Stimulated activated CD4-positive, alpha-beta T cell treated with anti-CD3 and anti-CD28 coated beads, TNF-alpha, amount 100 ng/mL, for 1 hour (primary cell): ENCODE data around the gene CYFIP2.
A peak's percentile ranks its signal among the peaks of the same experiment; 100 is the strongest.
"Not testable (repeated sequence)": the region's sequence is repeated elsewhere in the genome, so short reads cannot be mapped to it uniquely, and the experiment has no call there.

Experiments used
- DNase-seq, 3 donors: peaks; one replicate each; pipeline ENCODE4 v3.0.0-alpha.2; 2020; ENCODE audit warnings: low read depth in 3 of 3, low spot score in 1 of 3

The CYFIP2 gene

DNA sequence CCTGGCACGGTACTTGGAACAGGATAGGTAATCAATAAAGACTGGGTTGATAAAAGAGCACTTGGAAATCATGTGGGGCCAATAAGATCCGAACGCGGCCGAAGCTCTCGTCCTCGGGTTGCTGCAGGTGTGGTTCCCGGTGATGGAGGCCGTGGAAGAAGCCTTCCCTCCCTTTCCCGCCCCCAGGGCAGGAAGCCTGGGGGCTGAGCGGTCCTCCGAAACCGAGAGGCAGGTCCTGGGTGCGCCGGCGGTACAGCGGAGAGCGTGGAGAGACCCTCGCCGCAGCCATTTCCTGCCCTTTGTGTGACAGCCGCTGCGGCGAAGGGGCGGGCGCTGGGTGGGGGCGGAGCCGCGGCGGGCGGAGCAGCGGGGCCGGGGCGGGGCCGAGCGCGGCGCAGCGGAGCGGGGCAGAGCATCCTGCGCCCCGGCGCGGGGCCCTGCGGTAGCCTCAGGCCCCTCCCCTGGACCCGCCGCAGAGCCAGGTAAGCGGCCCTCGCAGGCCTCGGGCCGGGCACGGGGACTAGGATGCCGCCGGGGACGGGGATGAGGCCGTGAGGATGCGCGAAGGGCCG, at the start of gene CYFIP2:
CYFIP2 (plus strand) TSS at position 410 of the 572 bp plus-strand sequence. CDS start 19,239 bp downstream, outside the sequence.
- peak; percentile 55 to 73 (median 68) for DNase-seq

DNA sequence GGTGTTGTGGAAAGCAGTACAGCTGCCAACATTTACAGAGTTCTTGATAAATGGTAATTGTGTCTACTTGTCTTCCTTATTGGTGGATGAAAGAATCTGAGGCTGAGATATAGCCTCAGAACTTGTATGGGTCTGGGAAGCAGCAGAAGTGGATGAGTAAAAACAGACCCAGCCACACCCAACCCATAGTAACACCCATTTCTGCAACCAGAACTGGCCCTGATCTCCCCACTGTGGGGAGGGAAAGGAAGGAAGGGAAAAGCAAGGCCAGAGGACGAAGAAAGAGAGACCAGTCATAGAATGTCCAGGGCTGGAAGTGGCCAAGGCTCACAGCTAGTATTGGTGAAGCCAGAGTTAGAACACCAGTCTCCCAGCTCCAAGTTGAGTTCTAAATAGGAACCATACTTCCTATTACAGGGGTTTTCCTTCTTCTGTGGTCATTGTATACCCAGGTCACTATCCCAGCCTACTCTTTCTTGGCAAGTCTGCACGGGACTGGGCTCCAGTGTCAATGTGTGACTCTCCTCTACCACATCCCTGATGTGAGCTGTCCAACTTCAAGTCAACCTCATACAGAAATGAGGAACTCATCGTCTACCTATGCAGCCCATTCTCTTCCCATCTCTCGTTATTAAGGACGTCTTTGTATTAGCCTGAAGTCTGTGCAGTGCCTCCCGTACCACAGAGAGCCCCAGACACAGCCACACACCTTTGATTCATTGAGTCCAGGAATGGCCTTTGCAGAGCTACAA, 49.4 kb upstream of the CYFIP2 start:
- DNase-seq = no peak

DNA sequence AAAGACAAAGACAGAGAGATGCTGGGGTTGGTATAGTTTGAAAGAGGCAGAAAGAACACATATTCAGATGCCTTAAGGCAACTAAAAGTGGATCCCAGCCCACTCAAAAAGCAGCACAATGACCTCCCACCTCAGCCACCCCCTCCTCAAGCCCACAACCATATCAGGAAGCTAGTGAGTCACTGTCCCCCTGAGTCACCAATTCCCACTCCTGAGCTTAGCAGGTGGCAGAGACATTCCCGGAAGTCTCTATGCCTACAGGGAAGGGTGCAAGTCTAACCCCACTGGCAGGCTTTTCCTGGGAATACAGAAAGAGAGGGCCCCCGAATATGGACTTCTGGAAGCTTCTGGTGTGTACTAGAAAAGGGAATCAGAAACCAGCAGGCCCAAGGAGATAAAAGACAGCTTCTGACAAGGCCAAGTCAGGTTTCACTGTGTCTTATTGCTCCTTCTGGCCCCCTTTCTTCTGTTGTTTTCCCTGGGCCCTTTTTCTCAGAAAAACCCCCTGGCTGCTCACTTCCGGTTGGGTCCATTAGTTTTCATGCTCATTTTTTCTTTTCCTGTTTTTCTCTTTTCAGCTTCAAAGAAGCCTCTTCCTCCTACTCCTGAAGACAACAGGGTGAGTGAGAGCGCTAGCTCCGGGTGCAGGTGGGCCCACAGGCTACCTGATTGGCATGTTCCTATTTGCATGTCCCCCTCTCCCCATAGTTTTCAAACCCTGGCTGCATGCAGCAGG, 48.5 kb upstream of the CYFIP2 start:
- DNase-seq = peak in 1 of 3 donors; percentile 44

DNA sequence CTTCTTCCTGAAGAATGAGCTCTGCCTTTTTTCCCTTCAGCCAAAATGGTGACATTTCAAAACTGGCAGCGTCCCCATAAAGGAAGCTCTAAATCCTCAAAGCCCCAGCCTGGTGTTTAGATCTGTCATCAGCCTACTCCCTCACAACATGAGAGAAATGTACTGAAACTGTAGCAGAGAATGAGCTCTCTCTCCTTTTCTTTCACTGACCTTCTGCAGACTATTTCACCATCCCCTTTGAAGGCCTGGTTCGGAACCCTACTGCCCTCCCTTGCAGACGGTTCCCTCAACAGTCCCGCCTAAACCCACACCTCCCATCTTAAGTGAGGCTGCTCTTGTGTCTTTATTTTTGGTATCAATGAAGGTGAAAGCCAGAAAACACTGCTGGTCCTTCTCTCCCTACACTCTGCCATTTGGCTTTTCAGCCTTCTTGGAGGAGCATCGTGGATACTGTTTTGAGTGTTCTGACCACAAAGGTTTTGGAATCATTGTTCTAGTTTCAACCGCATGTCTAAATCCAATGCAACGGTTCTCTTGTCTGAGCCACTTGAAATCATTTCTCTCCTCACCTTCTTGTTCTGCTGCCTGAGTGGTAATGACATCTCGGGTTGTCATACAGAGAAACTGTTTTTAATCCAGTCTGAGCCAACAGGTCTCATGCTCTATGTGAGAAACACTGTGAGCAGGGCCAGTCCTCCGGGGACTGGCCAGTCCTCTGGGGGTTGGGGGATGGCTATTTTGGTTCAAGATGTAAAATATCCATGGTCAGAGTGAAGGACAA, 46.2 kb upstream of the CYFIP2 start:
- DNase-seq = no peak

DNA sequence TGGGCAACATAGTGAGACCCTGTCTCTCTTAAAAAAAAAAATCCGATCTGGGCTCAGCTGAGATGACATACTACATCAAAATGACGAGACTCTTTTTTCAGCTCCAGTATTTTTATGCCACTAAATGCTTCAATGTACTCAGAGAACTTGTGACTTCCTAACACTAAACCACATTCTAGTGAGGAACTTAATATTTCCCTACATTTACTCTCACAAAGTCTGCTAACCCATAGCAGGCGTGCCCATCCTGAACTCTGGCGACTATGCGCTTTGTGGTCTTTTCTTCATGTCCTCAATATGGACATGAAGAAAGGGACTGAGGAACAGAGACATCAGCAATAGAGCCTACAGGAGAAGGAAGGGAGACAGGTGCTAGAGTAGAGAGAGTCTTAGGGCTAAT, 44.0 kb upstream of the CYFIP2 start:
- no peak for DNase-seq

DNA sequence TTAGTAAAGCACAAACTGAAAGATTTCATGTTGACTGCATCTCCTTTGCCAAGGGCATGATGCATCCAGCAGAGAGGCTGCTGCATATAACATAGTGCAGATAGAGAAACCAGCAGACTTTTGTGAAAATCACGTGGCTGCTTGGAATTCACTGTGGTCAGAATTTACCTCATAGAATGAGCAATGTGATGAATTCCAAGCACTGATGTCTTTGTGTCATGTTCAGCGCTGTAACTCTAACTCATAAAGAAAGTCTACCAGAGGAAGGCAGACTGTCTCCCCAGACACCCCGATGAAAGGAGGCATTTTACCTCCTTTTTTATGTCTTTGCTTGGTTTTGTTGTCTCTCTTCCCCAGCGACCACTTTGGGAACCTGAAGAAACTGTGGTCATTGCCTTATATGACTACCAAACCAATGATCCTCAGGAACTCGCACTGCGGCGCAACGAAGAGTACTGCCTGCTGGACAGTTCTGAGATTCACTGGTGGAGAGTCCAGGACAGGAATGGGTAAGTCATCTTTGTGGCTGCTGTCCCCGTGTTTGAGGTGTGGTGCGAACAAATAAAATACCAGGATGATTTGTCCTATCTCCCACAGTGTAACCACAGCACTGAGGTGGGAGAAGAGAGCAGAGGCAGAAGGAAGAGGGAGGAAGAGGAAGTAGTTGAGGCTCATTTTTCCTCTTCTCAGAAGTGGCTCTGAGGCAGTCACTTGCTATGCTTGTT, 43.3 kb upstream of the CYFIP2 start:
- DNase-seq = peak in 2 of 3 donors; percentile 20 to 40

DNA sequence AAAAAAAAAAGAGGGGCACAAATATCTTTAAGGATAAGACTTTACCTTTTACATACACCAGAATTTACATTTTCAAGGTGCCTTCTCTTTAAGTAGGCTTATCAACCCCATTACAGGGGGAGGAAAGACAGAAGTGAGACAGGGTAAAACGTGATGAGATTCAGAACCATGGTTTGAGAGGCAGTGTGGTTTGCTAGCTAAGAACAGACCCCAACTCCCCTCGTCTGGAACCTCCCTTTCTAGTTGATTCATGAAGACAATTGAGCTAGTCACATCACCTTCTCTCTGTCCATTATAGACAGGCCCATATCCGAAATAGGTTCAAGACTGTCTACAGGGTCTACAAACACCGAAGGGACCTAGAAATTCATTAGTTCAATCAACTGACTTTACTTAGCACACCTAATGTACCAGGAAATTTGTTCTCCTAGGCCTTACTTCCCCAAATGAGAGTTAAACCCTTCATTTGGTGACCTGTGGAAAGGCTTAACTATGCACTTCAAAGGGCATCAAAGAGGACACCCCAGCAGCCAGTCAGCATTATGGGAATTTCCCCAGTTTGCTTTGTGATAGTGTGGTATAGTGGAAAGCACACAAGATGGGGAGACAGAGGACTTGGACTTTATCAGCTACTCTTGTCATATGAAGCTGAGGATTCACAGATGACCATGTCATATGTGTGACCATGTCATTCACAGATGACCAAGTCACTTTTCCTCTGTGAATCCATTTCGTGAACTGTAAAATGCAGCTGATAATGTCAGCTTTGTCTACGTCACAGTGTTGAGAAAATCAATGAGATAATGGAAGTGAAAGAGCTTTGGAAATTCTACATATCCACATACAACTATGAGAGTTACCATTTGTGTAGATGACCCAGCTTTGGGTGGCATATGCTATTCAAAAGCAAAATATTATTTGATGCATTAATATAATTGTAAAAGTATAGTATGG, 40.2 kb upstream of the CYFIP2 start:
- DNase-seq = no peak

DNA sequence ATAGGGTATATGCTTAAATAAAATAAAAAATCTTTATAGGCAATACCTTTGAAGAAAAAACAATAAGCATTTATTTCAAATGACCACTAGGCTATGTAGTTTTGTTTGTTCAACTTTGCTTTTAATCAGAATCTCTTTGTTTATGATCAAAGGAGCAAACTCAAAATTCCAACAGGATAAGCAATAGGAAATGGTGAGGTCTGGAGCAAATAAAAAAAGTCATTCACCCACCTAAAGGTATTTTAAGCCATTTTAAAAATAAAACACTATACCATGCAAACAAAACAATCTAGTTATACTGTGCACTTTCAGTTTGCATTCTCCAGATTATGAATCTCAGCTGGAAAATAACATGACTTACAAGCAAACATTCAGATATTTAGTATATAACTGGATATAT, 35.3 kb upstream of the CYFIP2 start:
- DNase-seq = no peak

DNA sequence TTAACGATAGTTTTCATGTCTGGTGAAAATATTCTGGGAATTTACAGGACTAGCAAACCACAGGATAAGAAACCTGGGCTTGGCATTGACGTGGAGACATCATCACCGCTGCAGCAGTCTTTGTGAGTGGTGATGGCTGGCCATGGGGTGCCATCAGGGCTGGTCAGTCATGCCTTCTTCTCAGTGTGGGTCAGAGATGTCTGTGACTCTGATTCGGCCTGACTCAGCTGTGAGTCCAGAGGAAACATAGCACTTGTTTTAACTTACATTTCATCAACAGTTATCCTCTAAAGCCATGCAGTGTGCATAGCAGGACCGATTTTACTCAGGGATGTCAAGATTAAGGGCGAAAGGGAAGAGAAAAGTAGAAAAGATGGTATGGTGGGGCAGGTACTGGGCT, 33.2 kb upstream of the CYFIP2 start:
- DNase-seq = no peak

DNA sequence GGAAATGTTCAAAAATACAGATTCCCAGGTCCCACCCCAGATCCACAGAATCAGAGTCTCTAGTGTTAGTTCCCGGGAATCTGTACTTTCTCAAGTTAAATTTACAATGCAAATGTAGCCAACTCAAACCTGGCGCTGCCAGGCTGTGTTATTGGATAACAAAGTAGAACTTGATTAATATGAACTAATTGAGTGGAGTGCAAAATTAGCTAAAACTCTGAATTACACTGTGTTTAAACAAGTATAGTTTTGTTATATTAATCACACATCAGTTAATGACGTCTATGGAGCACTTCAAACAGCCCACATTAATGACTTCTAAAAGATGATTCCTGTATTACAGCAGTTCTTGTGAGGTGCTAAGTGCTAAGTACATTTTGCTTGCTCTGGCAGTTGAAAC, 32.4 kb upstream of the CYFIP2 start:
- DNase-seq = no peak

DNA sequence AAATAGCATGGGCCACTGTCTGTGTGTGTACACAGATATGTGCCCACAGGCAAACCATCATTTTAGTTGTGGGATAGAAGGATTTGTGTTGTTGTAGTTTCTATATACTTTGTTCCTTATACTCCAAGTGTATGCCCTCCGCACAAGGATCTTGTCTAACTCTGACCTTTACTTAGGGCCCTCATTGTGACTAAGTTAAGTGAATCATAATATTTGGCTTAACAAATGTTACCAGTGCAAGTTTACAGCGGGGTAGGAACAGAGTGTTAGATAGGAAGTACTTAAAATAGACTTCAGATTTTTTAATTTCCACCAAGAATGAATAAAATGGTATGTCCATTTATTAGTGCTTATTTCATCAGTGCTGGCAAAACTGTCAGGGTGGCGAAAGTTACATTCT, 29.5 kb upstream of the CYFIP2 start:
- no peak for DNase-seq

DNA sequence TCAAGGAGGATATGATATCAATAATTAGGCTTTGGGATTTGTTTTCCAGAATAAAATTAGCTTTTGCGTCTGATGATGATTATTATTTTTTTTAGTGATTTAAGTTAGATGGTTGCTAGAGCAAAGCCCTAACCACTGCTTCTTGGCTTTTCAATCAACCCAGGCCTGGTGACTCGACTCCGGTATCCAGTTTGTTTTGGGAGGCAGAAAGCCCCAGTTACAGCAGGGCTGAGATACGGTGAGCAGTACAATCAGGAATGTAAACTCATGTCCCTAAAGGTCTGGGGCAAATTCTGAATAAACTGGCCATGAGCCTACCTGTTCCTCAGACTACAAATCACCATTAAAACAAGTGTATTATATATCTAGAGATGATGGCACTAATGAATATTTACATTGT, 24.4 kb upstream of the CYFIP2 start:
- no peak for DNase-seq

DNA sequence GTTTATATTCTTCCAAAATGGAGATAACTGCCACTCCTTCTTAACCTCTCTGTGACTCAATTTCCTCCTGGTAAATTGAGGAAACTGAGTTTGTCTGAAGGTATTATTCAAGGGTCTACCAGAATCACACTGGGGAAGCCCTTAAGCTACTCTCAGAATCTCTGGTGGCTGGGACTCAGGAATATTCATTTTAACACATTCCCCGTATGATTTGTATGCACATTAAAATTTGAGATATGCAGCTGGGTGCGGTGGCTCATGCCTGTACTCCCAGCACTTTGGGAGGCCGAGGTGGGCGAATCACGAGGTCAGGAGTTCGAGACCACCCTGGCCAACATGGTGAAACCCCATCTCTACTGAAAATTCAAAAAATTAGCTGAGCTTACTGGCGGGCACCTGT, 21.2 kb upstream of the CYFIP2 start:
- DNase-seq = not testable (repeated sequence)

DNA sequence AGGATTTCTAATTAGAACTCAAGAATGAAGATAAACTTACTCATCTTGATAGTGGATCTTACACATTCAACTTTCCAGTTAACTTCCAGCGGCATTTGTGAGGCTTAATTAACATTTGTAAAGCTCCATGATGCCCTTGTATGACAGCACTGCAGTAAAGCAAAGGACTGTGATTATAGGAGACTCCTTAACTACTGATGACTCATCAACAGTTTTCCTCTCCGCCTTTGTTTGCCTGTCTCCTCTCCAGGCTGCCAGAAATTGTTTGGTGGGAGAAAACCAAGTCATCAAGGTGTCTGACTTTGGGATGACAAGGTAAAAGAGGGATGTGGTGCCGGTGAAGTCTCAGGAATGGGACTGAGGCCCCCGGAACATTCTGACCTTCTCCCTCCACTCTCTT, 20.4 kb upstream of the CYFIP2 start:
- no peak for DNase-seq

DNA sequence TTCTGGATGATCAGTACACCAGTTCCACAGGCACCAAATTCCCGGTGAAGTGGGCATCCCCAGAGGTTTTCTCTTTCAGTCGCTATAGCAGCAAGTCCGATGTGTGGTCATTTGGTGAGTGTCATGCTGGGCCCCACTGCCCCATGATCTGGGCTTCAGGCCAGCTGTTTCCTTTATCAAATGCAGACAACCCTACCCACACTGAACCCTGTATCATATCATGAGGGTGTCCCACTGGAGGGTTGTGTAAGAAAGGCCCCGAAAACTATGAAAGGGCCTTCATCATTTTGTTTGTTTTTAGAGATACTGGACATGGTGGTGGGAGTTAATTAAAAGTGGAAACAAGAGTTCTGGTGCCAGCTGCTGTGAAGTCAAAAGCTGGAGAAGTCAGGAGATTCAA, 20.0 kb upstream of the CYFIP2 start:
- no peak for DNase-seq

DNA sequence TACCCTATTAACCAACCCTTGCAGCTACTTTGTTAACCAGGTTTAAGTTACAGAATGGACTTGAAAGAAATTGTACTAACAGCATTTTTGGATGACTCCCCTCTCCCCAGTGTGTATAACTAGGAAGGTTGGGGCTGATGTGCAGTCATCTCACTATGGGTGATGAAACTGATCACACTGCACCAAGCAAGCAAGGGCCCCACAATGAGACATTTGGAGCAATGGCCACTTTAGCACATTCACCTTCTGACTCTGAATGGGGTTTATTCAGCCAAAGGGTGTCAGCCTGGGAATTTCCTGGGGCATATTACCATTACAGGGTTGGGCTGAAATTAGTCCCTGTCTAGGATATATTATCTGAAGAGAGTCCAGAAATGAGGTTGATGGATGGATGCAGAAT, 18.7 kb upstream of the CYFIP2 start:
- no peak for DNase-seq

DNA sequence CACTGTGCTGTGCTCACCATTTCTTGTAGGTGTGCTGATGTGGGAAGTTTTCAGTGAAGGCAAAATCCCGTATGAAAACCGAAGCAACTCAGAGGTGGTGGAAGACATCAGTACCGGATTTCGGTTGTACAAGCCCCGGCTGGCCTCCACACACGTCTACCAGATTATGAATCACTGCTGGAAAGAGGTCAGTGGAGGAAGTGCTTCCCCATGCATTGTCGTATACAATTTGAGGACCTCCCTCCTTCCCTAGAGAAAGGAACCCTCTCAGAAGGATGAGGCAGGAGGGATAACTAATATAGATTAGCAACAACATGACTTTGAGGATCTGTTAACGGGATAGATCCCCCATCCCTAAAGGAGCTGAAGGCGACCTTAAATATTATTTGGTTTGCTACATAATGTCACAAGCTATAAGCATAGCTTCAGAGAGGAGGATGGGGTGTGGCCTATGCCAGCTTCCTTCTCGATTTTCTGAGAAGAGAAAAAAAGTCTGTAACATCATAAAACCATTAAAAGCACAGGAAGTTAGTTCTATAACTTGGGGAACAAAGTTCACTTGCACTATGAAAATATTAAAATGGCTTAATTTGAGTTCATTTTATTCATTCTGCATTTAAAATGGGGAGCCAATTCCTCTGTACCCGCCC, 17.0 kb upstream of the CYFIP2 start:
- DNase-seq = no peak

DNA sequence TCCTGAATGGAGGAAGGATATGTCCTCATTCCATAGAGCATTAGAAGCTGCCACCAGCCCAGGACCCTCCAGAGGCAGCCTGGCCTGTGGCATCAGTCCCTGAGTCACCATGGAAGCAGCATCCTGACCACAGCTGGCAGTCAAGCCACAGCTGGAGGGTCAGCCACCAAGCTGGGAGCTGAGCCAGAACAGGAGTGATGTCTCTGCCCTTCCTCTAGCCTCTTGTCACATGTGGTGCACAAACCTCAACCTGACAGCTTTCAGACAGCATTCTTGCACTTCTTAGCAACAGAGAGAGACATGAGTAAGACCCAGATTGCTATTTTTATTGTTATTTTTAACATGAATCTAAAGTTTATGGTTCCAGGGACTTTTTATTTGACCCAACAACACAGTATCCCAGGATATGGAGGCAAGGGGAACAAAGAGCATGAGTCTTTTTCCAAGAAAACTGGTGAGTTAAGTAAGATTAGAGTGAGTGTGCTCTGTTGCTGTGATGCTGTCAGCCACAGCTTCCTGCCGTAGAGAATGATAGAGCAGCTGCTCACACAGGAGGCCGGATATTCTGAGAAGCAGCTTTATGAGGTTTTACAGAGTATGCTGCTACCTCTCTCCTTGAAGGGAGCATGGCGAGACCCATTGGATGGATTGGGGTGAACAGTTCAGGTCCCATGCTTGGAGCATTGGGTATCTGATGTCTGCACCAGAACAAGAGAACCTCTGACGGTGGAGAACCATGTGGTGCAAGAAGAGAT, 13.0 kb upstream of the CYFIP2 start:
- no peak for DNase-seq

DNA sequence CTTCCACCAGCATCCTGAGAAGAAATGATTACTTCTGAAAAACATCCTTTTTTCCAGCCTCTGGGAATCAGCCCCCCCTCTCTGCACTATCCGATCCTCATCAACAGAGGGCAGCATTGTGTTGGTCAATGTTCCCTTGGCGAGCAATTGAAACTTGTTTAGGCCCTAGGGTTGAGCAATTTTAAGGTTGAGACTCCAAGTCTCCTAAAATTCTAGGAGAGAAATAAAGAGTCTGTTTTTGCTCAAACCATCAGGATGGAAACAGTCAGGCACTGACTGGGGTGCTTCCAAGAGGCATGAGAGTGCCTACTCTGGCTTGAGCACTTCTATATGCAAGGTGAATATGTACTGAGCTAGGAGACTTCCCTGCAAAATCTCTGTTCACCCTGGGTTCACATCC, 12.4 kb upstream of the CYFIP2 start:
- DNase-seq = no peak
